ENCODE data around the gene TMEM120B.
"Not testable (repeated sequence)": the region's sequence is repeated elsewhere in the genome, so short reads cannot be mapped to it uniquely, and the experiment has no call there.

The TMEM120B gene

GRCh38 chr12:121712461-121713256, at the start of gene TMEM120B:
TSS of gene TMEM120B (plus strand) at chr12:121712752. CDS start at chr12:121712896, 144 bp downstream.
- peak; percentile 75 to 91 (median 80) for DNase-seq

GRCh38 chr12:121663610-121663929, 49.0 kb upstream of the TMEM120B start:
- no peak for DNase-seq

- not testable (repeated sequence) for DNase-seq
Observed at GRCh38 chr12:121666829-121667228, 45.7 kb upstream of the TMEM120B start.

GRCh38 chr12:121668750-121669520, 43.6 kb upstream of the TMEM120B start:
- DNase-seq = peak; percentile 21 to 65 (median 44)

GRCh38 chr12:121669521-121669900, 43.0 kb upstream of the TMEM120B start, which contains the start of gene MORN3:
TSS of gene MORN3 (minus strand) at chr12:121669654. CDS start at chr12:121669483, 171 bp downstream.
- DNase-seq = no peak

- peak in 1 of 6 experiments; percentile 20 for DNase-seq
Observed at GRCh38 chr12:121673013-121673511, 39.5 kb upstream of the TMEM120B start.

- DNase-seq = no peak
Observed at GRCh38 chr12:121676190-121676589, 36.4 kb upstream of the TMEM120B start.

GRCh38 chr12:121678305-121678704, 34.2 kb upstream of the TMEM120B start:
- no peak for DNase-seq

GRCh38 chr12:121678716-121679300, 33.7 kb upstream of the TMEM120B start:
- no peak for DNase-seq

GRCh38 chr12:121679661-121680197, 32.8 kb upstream of the TMEM120B start:
- DNase-seq = not testable (repeated sequence)

GRCh38 chr12:121688966-121689365, 23.6 kb upstream of the TMEM120B start:
- DNase-seq = no peak

- DNase-seq = no peak
Observed at GRCh38 chr12:121689430-121689829, 23.1 kb upstream of the TMEM120B start.

GRCh38 chr12:121692744-121693143, 19.8 kb upstream of the TMEM120B start:
- not testable (repeated sequence) for DNase-seq

GRCh38 chr12:121693155-121693687, 19.3 kb upstream of the TMEM120B start:
- no peak for DNase-seq

- DNase-seq = peak in 4 of 6 experiments; percentile 5 to 72 (median 42)
Observed at GRCh38 chr12:121697093-121697698, 15.4 kb upstream of the TMEM120B start.

- DNase-seq = not testable (repeated sequence)
Observed at GRCh38 chr12:121697861-121698260, 14.7 kb upstream of the TMEM120B start.

- DNase-seq = no peak
Observed at GRCh38 chr12:121701667-121702277, 10.8 kb upstream of the TMEM120B start.

GRCh38 chr12:121702944-121703343, 9.6 kb upstream of the TMEM120B start:
- DNase-seq = no peak

- no peak for DNase-seq
Observed at GRCh38 chr12:121705514-121705913, 7.0 kb upstream of the TMEM120B start.

- no peak for DNase-seq
Observed at GRCh38 chr12:121708313-121709063, 4.1 kb upstream of the TMEM120B start.

- not testable (repeated sequence) for DNase-seq
Observed at GRCh38 chr12:121709064-121709424, 3.5 kb upstream of the TMEM120B start.

All from stimulated activated naive CD4-positive, alpha-beta T cell (primary cell).